Measurements from ENCODE around the gene RABGAP1.

DNA sequence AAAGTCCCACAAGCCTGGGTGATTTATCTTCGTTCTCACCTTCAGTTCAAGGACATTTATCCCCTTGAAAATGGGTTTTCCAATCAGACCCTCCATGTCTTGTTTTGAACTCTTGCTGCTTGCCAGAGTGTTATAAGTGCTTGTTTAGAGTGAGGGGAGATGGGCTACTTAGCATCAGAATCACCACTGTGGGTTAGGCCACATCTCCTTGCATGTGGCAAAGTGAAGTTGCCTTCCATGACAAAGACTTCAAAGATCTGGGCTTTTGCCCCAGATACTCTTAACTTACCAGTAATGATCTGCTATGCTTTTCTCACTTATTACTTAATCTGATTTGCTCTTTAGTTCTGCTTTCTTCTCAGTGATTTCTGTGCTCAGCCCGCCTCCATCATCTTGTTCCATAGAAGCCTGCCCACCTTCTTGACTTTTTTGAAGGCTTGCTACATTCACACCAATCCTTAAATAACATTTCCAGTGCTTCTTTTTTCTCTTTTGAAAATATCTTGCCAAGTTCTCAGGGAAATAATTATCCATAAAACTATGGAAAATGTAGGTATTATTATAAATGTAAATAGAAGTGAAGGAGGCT lies 131.7 kb downstream of the RABGAP1 start:
- TF ChIP-seq FOXM1 (IDR thresholded peaks at IDR 0.05; ENCODE audit: borderline replicate concordance) (no peak), FOXK2 (IDR thresholded peaks at IDR 0.05) (no peak), FOXA1 (IDR thresholded peaks at IDR 0.05) (no peak), TARDBP (IDR thresholded peaks at IDR 0.05) (no peak), SP1 (IDR thresholded peaks at IDR 0.05) (no peak)
